ENCODE data around the gene UBE2E2. TPM values are rescaled to one million over a fixed set of nuclear protein-coding genes. Genes with fewer than 3 reads are reported as not detected.

UBE2E2 gene
- total RNA-seq, 4 donors from 2014 or later = 26.5 to 44.0 (median 37.0) TPM

GRCh38 chr3:23376516-23377248 is 173.6 kb downstream of the UBE2E2 start:
- Histone ChIP-seq H3K27ac (no peak overlapping the region), H3K4me3 (no peak overlapping the region), H3K36me3 (no peaks in the 10 kb centered on the region), H3K9me3 (no peaks in the 10 kb centered on the region), H3K4me1 (peaks cover 0 to 2% (median 0%) of the 10 kb centered on the region in 3 donors), H3K27me3 (no peaks in the 10 kb centered on the region)
- TF ChIP-seq CTCF (IDR thresholded peaks at IDR 0.05) = no peak
- TF ChIP-seq POLR2A (IDR thresholded peaks at IDR 0.05) = no peak
- intact Hi-C loops (cut with DNase I) = no loop called here
- 79 to 81% methylated on average over 3 of the region's 3 CpGs for WGBS, 2 donors
- no peak for DNase-seq

- Histone ChIP-seq H3K36me3 (no peaks in the 10 kb centered on the region), H3K4me3 (no peak overlapping the region), H3K27ac (no peak overlapping the region), H3K27me3 (no peaks in the 10 kb centered on the region), H3K9me3 (no peaks in the 10 kb centered on the region), H3K4me1 (peaks cover 0 to 2% (median 0%) of the 10 kb centered on the region in 3 donors)
- TF ChIP-seq CTCF (IDR thresholded peaks at IDR 0.05) (no peak), POLR2A (IDR thresholded peaks at IDR 0.05) (no peak)
- DNase-seq = no peak
- 85 to 92% methylated on average over 1 of the region's 1 CpG for WGBS, 2 donors
- intact Hi-C loops (cut with DNase I) = no loop called here
These were observed 175.0 kb downstream of the UBE2E2 start for GRCh38 chr3:23377928-23378672.

GRCh38 chr3:23383875-23384274 is 180.7 kb downstream of the UBE2E2 start:
- DNase-seq = no peak
- WGBS, 2 donors = 70 to 82% methylated on average over 3 of the region's 3 CpGs
- no peaks in the 10 kb centered on the region for H3K9me3 ChIP-seq
- H3K36me3 ChIP-seq = no peaks in the 10 kb centered on the region
- H3K27ac ChIP-seq = no peak overlapping the region
- intact Hi-C loops (cut with DNase I) = no loop called here
- H3K27me3 ChIP-seq = no peaks in the 10 kb centered on the region
- no peak overlapping the region for H3K4me3 ChIP-seq
- TF ChIP-seq CTCF (IDR thresholded peaks at IDR 0.05) = no peak
- TF ChIP-seq POLR2A (IDR thresholded peaks at IDR 0.05) = no peak
- H3K4me1 ChIP-seq = no peaks in the 10 kb centered on the region

- no peak overlapping the region for H3K27ac ChIP-seq
- H3K9me3 ChIP-seq = no peaks in the 10 kb centered on the region
- H3K36me3 ChIP-seq = no peaks in the 10 kb centered on the region
- TF ChIP-seq POLR2A (IDR thresholded peaks at IDR 0.05) (no peak), CTCF (IDR thresholded peaks at IDR 0.05) (no peak)
- 54 to 67% methylated on average over 1 of the region's 1 CpG for WGBS, 2 donors
- H3K4me3 ChIP-seq = no peak overlapping the region
- no peaks in the 10 kb centered on the region for H3K27me3 ChIP-seq
- H3K4me1 ChIP-seq = no peaks in the 10 kb centered on the region
- DNase-seq = no peak
- intact Hi-C loops (cut with DNase I) = no loop called here
These were observed 182.2 kb downstream of the UBE2E2 start for GRCh38 chr3:23385327-23385726.

- intact Hi-C loops (cut with DNase I) = no loop called here
- Histone ChIP-seq H3K27ac (no peak overlapping the region), H3K4me3 (no peak overlapping the region), H3K4me1 (no peaks in the 10 kb centered on the region), H3K36me3 (no peaks in the 10 kb centered on the region), H3K9me3 (no peaks in the 10 kb centered on the region), H3K27me3 (no peaks in the 10 kb centered on the region)
- no peak for DNase-seq
- WGBS, 2 donors = 63 to 72% methylated on average over 3 of the region's 3 CpGs
- TF ChIP-seq CTCF (IDR thresholded peaks at IDR 0.05) = no peak
These were observed 184.3 kb downstream of the UBE2E2 start for GRCh38 chr3:23387286-23387918.

Measured in esophagus squamous epithelium (tissue), 5 donors.